ENCODE data around the gene ELMO1.

Gene ELMO1

GRCh38 chr7:37405603-37406122 lies 43.0 kb downstream of the ELMO1 start:
- no peak for DNase-seq

DNA sequence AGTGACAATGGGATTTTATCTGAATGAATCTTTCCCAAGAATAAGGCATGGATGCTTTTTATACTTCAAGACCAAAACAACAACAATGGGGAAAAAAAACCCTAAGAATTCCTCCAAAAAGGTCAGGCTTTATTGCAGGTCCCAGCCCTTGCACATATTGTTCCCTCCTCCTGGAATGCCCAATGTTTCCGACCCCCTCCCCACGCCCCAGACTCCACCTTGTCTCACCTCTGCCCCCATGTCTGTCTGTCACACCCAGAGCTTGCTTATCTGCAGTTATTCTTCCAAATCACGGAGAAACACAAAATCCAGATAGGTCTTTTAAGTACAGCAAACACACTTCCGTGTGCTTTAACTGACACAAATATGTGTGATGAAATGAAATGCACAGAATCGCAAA lies 43.5 kb downstream of the ELMO1 start:
- DNase-seq: no peak

DNA sequence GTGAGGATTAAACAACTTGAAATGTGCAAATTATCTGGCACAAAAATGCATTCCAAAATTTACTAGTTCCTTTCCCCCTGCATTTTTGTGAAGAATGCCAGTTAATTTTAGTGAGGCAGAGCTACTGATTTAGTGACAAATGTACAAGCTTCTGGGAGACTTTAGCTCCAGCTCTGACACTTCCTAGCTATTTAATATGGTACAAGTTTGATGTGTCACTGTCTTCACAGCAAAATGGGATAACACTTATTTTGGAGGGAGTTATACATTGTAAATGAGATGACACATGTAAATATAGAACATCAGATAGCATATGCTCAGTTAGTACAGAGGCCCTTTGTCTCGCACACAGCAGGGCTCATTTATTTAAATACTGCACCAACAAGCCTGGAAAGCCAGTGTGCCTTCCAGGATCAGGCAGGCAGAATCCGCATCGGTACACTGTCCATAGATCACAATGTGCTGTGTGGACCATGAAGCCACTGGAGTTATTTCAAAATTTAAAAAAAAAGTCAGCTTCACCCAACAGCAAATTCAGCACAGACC lies 48.7 kb downstream of the ELMO1 start:
- no peak for DNase-seq

DNA sequence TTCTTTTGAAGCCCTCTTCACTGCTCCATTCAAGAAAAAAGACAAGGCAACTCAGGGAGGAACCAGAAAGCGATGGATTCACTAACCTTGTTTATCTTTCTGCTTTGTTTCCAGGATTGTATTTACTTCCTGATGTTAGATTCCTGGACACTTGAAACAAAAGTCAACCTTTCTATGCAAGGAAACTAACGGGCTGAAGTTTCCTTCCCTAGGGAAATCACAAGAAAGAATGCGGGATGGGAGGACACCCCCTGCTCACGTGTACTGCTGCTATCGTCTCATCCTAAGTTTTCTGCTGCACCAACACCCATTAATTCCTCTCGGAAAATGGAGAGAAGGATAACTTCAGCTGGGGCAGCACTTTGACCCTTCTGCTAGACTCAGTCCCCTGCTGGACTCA lies 50.3 kb downstream of the ELMO1 start:
- no peak for DNase-seq

GRCh38 chr7:37395618-37396259 lies 52.9 kb downstream of the ELMO1 start:
- no peak for DNase-seq

DNA sequence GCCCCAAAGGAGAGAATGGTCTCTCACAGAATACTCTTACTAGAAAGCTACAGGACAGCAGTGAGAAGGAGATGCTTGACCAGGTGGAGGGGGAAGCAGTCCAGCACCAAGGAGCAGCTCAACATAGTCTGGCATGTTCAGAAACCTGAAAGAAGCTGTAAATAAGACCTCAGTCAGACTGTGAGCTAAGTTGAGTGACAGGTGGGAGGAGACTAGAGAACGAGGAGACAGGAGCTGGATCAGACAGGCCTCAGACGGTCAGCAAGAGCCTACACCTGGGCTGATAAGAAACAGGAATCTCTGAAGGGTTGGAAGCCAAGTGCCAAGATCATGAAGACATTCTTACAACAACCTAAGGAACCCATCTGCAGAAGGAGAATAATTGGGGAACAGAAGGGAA lies 54.5 kb downstream of the ELMO1 start:
- DNase-seq: no peak

- DNase-seq: no peak
Measured at GRCh38 chr7:37393476-37393875, 55.2 kb downstream of the ELMO1 start.

- no peak for DNase-seq
Measured at GRCh38 chr7:37392673-37393017, 56.0 kb downstream of the ELMO1 start.

GRCh38 chr7:37391791-37392672 lies 56.6 kb downstream of the ELMO1 start:
- no peak for DNase-seq

- DNase-seq: no peak
Measured at GRCh38 chr7:37390114-37390513, 58.5 kb downstream of the ELMO1 start.

GRCh38 chr7:37388811-37389210 lies 59.9 kb downstream of the ELMO1 start:
- DNase-seq: no peak

DNA sequence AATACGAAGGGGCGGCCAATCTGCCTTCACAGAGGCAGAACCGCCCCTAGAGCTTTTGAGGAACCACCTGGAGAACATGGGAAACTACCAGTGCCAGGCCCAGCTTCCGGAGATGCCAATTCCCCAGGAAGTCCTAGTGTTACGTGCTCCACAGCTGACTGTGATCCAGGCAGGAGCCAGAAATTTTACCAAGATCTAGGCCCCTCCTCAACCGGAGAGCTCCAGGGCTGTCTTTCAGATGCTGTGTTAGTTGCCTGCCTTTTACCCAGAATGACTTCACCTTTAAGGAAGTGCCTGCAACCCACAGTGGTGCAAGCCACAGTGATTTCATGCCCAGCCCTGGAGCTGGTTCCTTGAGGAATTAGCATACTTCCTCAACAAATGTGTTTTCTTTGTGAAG lies 62.9 kb downstream of the ELMO1 start:
- DNase-seq: no peak

- DNase-seq: no peak
Measured at GRCh38 chr7:37382546-37383088, 66.0 kb downstream of the ELMO1 start.

DNA sequence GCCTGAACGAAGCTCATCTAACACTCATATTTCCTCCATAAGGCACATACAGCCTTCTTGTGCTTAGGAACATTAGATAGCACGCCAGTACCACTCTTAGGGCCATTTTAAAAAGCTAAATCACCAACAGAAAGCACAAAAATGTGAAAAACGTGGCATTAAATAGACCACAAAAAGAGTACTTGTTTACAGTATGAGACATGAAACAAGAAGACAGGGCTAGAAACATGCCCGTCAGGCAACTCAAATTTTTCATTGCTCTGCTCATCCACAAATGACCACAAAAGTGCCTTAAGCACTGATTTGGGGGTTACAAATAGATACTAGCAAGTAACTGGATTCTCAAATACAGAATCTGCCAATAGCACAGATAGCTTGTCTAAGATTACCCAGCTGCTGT lies 67.8 kb downstream of the ELMO1 start:
- DNase-seq: no peak

- no peak for DNase-seq
Measured at GRCh38 chr7:37379546-37380277, 69.0 kb downstream of the ELMO1 start.

DNA sequence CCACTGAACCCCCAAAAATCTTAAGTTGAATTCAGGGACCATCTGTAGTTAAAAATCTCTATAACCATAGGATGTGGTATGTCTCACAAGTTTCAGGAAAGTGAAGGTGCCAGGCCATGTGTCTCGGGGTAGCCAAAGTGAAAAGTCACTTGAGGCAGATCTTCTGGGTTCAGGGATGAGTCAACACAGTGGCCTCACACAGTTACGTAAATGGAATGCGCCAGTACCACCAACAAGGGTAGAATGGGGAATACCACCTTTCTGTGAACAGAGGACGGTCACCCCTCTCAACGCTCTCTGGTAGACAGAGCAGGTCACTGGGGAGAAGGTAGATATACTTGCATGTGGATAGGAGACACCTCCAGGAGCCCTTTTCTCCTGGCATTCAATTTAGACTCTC lies 71.4 kb downstream of the ELMO1 start:
- no peak for DNase-seq

DNA sequence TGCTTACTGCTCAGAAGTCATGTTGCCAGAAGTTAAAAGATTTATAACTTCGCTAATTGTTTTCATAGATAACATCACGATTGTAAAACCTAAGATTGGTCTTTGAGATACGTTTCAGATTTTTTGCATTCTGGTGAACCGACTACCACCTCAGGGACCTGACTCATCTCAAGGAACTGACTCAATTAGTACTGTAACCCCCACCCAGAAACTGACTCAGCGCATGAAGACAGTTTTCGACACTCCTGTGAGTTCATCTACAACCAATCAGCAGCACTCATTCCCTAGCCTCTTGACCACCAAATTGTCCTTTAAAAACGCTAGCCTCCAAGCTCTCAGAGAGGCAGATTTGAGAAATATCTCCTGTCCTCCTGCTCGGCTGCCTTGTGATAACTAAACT lies 72.3 kb downstream of the ELMO1 start:
- no peak for DNase-seq

DNA sequence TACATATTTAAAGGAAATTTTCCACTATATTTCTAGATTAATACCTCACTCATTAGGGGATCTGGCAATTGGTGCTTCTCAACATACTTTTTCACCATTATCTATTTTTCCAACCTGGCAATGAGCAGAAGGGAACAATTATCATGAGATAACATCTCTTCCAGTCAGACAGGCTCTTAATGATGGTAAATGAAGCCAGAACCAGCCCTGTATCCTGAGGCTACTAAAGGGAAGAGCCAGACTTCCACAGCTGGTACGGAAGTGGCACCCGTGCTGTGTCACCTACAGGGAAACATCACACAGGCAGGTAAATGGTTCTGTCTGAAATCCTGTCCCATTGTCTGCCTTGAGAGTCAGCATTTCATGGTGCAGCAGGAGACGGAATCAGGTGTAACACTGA lies 75.9 kb downstream of the ELMO1 start:
- DNase-seq: no peak

GRCh38 chr7:37371755-37372154 lies 76.9 kb downstream of the ELMO1 start:
- no peak for DNase-seq

- DNase-seq: no peak
Measured at GRCh38 chr7:37369906-37370305, 78.8 kb downstream of the ELMO1 start.

DNA sequence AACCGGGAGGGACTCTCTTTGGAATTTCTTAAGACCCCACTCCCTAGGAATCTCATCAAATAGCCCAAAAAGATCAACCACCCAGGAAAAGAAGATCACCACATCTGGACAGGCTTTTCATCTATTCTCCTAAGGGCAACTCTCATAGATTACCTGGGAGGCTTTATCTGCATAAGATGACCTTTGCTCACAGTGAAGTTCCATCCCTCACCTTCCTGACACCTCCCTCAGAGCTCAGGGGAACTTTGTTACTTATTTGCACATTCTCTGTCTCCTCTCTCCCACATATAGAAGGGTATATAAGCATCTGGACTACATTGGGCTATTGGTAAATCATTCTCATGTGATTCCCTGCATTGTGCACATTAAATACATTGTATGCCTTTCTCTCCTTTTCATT lies 80.1 kb downstream of the ELMO1 start:
- DNase-seq: no peak

DNA sequence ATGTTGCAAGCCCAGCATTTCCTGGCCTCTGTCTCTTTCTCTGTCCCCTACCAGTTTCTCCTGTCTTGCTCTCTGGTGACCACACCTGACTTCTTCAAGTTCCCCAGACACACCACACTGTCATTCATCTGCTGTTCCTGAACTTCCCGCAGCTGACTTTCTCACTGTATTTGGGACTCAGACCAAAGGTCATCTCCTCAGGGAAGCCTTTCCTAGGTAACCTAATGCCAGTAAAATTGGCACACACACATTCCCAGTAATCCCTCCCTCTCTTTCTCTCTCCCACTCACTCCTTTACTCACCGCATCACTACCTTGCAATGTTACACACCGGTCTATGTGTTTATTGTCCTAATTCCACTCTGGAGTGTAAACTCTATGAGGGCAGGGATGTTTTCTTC lies 81.7 kb downstream of the ELMO1 start:
- DNase-seq: no peak

DNA sequence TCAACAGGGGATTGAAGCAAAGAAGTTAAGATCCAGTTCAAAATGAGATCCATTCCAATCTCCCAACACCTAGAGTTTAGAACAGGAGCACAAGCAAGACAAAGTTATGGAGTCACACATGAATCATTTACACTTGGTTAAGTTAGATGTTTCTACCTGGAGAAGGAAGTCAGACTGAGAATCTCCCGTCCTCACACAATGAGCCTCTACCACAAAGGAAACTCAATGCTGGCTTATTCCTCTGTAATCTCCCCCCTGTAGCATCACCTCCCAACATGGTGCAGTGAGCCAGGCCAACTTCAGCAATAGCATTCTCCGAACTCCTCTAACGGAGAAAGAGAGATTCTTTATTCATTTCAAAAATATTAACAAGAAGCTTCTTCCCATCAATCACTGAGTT lies 82.2 kb downstream of the ELMO1 start:
- no peak for DNase-seq
